Karpas-422 (cell line): ENCODE data around the gene LSM3. TPM values are rescaled to one million over a fixed set of nuclear protein-coding genes. Genes with fewer than 3 reads are reported as not detected.

Experiments
- DNase-seq: peaks from one replicate; pipeline ENCODE4 v3.0.0-alpha.2; 2015
- H2AFZ ChIP-seq: fragments of 200-600 bp; sonication (generic); 2 replicates; pipeline ENCODE4 v1.6.1; 2014; ENCODE audit warnings: antibody characterized with exemption, low read length, mixed read lengths
- H3K27ac ChIP-seq: fragments of 200-600 bp; sonication (generic); 2 replicates; pipeline ENCODE4 v1.5.1; 2014; ENCODE audit warnings: mild to moderate bottlenecking, low read length, moderate library complexity
- H3K27me3 ChIP-seq: fragments of 200-600 bp; sonication (generic); 2 replicates; pipeline ENCODE4 v1.6.1; 2014; ENCODE audit warnings: low read length, mixed read lengths
- H3K36me3 ChIP-seq: fragments of 200-600 bp; sonication (generic); 2 replicates; pipeline ENCODE4 v1.6.1; 2014; ENCODE audit warnings: low read length, mixed read lengths; ENCODE audit not compliant: insufficient read depth
- H3K4me1 ChIP-seq: fragments of 200-600 bp; sonication (generic); 2 replicates; pipeline ENCODE4 v1.6.1; 2014; ENCODE audit warnings: mild to moderate bottlenecking, low read length, mixed read lengths
- H3K4me2 ChIP-seq: fragments of 200-600 bp; sonication (generic); 2 replicates; pipeline ENCODE4 v1.6.1; 2014; ENCODE audit warnings: low read length, low read depth, mild to moderate bottlenecking; ENCODE audit not compliant: poor library complexity, severe bottlenecking
- H3K4me3 ChIP-seq: fragments of 200-600 bp; sonication (generic); 2 replicates; pipeline ENCODE4 v1.5.1; 2014; ENCODE audit warnings: mild to moderate bottlenecking, antibody characterized with exemption, low read length, mixed read lengths
- H3K79me2 ChIP-seq: fragments of 200-600 bp; sonication (generic); 2 replicates; pipeline ENCODE4 v1.6.1; 2014; ENCODE audit warnings: mild to moderate bottlenecking, low read length, mixed read lengths
- H3K9ac ChIP-seq: fragments of 200-600 bp; sonication (generic); 2 replicates; pipeline ENCODE4 v1.6.0; 2014; ENCODE audit warnings: low read length
- H3K9me2 ChIP-seq: fragments of 200-600 bp; sonication (generic), shearing (Covaris generic); replicated peaks from 2 replicates; pipeline ENCODE4 v1.6.0; 2014; ENCODE audit warnings: mild to moderate bottlenecking, low read length, moderate library complexity; ENCODE audit not compliant: insufficient read depth
- H3K9me3 ChIP-seq: fragments of 300-700, 200-600 bp; sonication (generic); 2 replicates; pipeline ENCODE4 v1.6.1; 2014; ENCODE audit warnings: low read length, mixed read lengths
- H4K20me1 ChIP-seq: fragments of 200-600 bp; sonication (generic); 2 replicates; pipeline ENCODE4 v1.6.1; 2014; ENCODE audit warnings: mild to moderate bottlenecking, antibody characterized with exemption, low read length, low read depth; ENCODE audit not compliant: insufficient read depth
- total RNA-seq: library from RNA; depleted of rRNA; stranded (reverse); fragments of >200 nt; shearing (Covaris generic); gene quantifications from 2 replicates; pipeline ENCODE4 v1.2.3, GENCODE V29; 2014; ENCODE audit warnings: low replicate concordance

LSM3 gene
- total RNA-seq, 1 experiment from 2014 or later, result 14.2 TPM

DNA sequence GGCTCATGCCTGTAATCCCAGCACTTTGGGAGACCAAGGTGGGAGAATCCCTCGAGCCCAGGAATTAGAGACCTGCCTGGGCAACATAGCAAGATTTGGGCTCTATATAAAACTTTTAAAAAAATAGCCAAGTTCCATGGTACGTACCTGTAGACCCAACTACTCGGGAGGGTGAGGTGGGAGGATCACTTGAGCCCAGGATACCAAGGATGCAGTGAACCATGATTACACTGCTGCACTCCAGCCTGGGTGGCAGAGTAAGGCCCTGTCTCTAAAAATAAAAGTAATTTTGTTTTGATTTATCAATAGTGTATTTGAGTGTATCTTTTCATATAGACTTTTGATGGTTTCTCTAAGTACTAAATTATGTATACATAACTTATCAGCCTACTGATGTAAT, 63.1 kb downstream of the LSM3 start:
- H3K4me1 ChIP-seq, result no peaks in the 10 kb centered on the region
- H3K9ac ChIP-seq, result no peak overlapping the region
- H3K4me2 ChIP-seq, result no peak overlapping the region
- H2AFZ ChIP-seq, result no peak overlapping the region
- no peak overlapping the region for H3K4me3 ChIP-seq
- no peak overlapping the region for H3K27ac ChIP-seq
- H3K79me2 ChIP-seq, result no peaks in the 10 kb centered on the region
- H3K9me3 ChIP-seq, result no peaks in the 10 kb centered on the region
- H3K9me2 ChIP-seq, result no peaks in the 10 kb centered on the region
- no peaks in the 10 kb centered on the region for H3K27me3 ChIP-seq
- H4K20me1 ChIP-seq, result no peaks in the 10 kb centered on the region
- no peak for DNase-seq
- no peaks in the 10 kb centered on the region for H3K36me3 ChIP-seq

DNA sequence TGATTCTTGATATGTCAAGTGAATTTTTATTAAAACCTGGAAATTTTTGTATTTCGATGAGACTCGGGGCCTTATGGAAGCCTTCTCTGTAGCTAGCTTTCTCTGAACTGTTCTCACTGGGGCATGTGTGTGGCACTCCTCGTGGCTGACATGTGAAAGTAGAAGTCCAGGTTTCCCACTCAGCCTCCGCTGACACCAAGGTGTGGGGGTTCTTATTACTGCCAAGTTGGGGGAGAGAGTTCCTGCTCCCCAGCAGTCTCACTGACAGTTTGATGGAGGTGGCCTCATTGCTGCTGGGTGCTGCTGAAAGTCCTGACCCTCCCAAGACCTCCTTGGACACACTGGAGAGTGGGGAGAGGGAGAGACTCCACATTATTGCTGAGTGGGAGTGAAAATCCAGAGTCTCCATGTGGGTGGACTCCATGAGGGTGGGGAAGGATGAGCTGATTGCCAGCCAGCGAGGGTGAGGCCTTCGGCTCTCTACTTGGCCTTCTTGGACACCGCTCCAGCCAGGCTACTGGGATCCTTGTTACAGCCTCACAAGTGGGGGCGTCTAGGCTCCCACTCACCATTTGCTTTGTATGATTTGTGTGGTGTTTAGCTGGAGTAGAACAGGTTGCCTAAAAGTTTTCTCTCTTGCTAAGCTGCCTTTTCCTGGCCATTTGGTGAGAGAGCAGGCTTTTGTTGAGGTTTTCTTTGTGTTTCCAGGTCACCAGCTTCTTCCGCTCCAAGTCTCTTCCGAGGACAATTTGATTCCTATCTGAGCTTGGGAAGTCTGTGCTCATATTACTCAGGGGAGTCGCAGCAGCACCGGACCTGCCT, 64.1 kb downstream of the LSM3 start:
- Histone ChIP-seq H3K27me3 (no peaks in the 10 kb centered on the region), H3K79me2 (no peaks in the 10 kb centered on the region), H3K9ac (no peak overlapping the region), H3K4me1 (no peaks in the 10 kb centered on the region), H3K27ac (no peak overlapping the region), H4K20me1 (no peaks in the 10 kb centered on the region), H2AFZ (no peak overlapping the region), H3K9me3 (no peaks in the 10 kb centered on the region), H3K9me2 (no peaks in the 10 kb centered on the region), H3K36me3 (no peaks in the 10 kb centered on the region), H3K4me3 (no peak overlapping the region), H3K4me2 (no peak overlapping the region)
- DNase-seq, result no peak

DNA sequence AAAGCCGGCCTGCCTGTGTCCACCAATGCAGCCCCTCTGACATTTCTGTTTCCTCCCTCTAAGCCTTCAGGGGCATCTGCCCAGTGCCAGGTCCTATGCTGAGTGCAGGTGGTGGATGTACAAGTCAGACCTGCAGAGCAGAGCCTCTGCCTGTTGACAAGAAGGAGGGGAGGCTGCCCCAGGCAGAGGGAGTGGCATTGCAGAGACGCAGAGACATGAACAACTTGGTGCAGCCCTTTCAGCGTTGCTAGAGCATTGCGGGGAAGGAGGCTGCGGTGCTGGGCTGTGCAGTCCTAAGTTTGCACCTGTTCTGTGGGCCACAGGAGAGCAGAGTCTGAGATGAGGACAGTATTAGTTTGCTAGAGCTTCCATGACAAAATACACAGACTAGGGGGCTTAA, 65.2 kb downstream of the LSM3 start:
- Histone ChIP-seq H3K4me2 (no peak overlapping the region), H4K20me1 (no peaks in the 10 kb centered on the region), H3K27me3 (no peaks in the 10 kb centered on the region), H3K4me3 (no peak overlapping the region), H3K27ac (no peak overlapping the region), H3K9me2 (no peaks in the 10 kb centered on the region), H3K79me2 (no peaks in the 10 kb centered on the region), H3K36me3 (no peaks in the 10 kb centered on the region), H3K9me3 (no peaks in the 10 kb centered on the region), H3K4me1 (no peaks in the 10 kb centered on the region), H3K9ac (no peak overlapping the region), H2AFZ (no peak overlapping the region)
- DNase-seq, result no peak

DNA sequence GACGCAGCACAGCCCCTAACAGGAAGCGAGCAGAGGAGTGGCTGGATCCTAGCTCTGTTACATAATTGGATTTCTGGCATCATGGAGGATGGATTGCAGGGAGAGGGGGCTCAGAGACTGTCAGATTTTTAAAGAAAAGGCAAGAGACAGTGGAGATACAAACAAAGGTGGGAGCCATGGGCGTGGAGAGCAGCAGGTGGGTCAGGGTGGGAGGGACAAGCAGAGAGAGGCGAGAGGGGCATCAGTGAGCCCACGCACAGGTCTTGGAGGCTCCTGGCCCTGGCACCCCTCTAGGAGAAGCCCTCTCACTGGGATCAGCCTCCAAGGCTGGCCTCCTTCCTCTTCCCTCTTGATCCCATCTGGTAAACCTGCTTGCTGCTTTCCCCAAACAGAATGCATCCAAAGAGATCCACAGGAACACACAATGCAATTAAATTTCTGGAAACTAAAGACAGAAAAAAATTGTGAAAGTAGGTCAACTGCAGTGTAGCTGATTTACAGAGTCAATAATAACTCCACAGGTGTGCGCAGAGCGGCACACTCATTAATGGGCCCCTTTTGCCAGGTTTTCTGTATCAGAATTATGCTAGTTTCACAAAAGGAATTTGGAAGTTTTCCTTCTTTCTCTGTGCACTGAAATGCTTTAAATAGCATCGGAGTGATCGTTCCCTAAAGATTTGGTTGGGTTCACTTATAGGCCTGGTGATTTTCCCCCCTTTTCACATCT, 66.1 kb downstream of the LSM3 start:
- no peaks in the 10 kb centered on the region for H3K9me2 ChIP-seq
- no peaks in the 10 kb centered on the region for H3K27me3 ChIP-seq
- DNase-seq, result no peak
- H3K27ac ChIP-seq, result no peak overlapping the region
- H3K4me1 ChIP-seq, result no peaks in the 10 kb centered on the region
- H3K79me2 ChIP-seq, result no peaks in the 10 kb centered on the region
- H3K9me3 ChIP-seq, result no peaks in the 10 kb centered on the region
- no peak overlapping the region for H2AFZ ChIP-seq
- H3K4me3 ChIP-seq, result no peak overlapping the region
- no peak overlapping the region for H3K4me2 ChIP-seq
- no peak overlapping the region for H3K9ac ChIP-seq
- H4K20me1 ChIP-seq, result no peaks in the 10 kb centered on the region
- no peaks in the 10 kb centered on the region for H3K36me3 ChIP-seq

DNA sequence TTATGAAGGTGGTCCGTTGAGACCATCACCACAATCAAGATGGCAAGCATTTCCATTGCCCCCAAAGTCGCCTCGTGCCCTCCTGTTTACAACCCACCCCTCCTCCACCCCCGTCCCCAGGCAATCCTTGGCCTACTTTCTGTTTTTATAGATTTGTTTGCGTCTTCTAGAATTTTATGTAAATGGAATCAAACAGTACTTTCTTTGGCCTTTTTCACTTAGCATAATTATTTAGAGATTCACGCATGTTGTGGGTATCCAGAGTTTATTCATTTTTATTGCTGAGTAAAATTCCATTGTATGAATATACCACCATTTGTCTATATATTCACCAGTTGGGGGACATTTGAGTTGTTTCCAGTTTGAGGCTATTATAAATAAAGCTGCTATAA, 66.6 kb downstream of the LSM3 start:
- no peaks in the 10 kb centered on the region for H3K36me3 ChIP-seq
- no peak overlapping the region for H3K9ac ChIP-seq
- H3K27me3 ChIP-seq, result no peaks in the 10 kb centered on the region
- no peak overlapping the region for H3K4me2 ChIP-seq
- no peak for DNase-seq
- no peaks in the 10 kb centered on the region for H3K9me2 ChIP-seq
- no peaks in the 10 kb centered on the region for H4K20me1 ChIP-seq
- H3K4me3 ChIP-seq, result no peak overlapping the region
- no peak overlapping the region for H2AFZ ChIP-seq
- no peaks in the 10 kb centered on the region for H3K9me3 ChIP-seq
- no peak overlapping the region for H3K27ac ChIP-seq
- no peaks in the 10 kb centered on the region for H3K4me1 ChIP-seq
- H3K79me2 ChIP-seq, result no peaks in the 10 kb centered on the region

DNA sequence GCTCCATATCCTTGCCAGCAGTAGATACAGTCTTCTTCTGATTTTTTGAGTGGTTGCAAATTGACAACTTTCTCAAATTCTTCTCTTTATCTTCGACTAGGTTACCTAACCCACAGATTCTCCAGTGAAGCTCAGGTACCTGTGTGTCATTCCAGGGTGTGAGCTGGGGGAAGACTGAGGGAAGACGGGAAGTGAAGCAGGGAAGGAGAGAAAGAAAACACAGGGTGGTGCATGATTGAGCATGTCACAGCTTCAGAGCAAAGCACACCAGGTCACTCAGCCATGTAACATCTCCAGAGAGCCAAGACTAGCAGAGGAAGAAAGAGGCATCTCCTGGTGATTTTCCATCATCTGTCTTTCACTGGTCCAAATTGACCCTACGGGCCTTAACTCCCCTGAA, 67.2 kb downstream of the LSM3 start:
- no peaks in the 10 kb centered on the region for H3K9me2 ChIP-seq
- no peaks in the 10 kb centered on the region for H3K9me3 ChIP-seq
- H3K4me1 ChIP-seq, result no peaks in the 10 kb centered on the region
- no peaks in the 10 kb centered on the region for H4K20me1 ChIP-seq
- DNase-seq, result no peak
- H3K79me2 ChIP-seq, result no peaks in the 10 kb centered on the region
- no peaks in the 10 kb centered on the region for H3K36me3 ChIP-seq
- H3K4me3 ChIP-seq, result no peak overlapping the region
- H3K27me3 ChIP-seq, result no peaks in the 10 kb centered on the region
- H2AFZ ChIP-seq, result no peak overlapping the region
- no peak overlapping the region for H3K9ac ChIP-seq
- no peak overlapping the region for H3K4me2 ChIP-seq
- H3K27ac ChIP-seq, result no peak overlapping the region

DNA sequence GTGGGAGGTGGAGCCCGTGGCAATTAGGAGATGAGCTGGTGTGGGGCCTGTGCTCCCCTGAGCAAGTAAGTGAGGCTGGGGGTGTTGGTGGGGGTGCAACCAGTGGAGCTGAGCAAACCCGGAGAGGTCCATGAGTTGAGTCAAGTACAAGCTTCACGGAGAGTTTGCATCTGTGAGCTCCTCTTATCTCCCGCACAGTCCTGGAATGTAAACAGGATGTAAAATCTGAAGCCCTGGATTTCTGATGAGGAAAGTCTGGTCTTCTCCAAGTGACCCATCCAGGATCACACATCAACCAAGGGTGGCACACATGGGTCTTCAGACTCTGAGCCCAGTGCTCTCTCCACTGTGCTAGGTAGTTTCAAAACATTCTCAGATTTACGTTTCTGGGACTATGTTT, 67.8 kb downstream of the LSM3 start:
- no peaks in the 10 kb centered on the region for H3K9me2 ChIP-seq
- H3K27me3 ChIP-seq, result no peaks in the 10 kb centered on the region
- H2AFZ ChIP-seq, result no peak overlapping the region
- DNase-seq, result no peak
- H3K36me3 ChIP-seq, result no peaks in the 10 kb centered on the region
- no peaks in the 10 kb centered on the region for H3K4me1 ChIP-seq
- H3K79me2 ChIP-seq, result no peaks in the 10 kb centered on the region
- no peaks in the 10 kb centered on the region for H3K9me3 ChIP-seq
- H3K4me3 ChIP-seq, result no peak overlapping the region
- no peak overlapping the region for H3K9ac ChIP-seq
- no peak overlapping the region for H3K4me2 ChIP-seq
- no peaks in the 10 kb centered on the region for H4K20me1 ChIP-seq
- no peak overlapping the region for H3K27ac ChIP-seq

DNA sequence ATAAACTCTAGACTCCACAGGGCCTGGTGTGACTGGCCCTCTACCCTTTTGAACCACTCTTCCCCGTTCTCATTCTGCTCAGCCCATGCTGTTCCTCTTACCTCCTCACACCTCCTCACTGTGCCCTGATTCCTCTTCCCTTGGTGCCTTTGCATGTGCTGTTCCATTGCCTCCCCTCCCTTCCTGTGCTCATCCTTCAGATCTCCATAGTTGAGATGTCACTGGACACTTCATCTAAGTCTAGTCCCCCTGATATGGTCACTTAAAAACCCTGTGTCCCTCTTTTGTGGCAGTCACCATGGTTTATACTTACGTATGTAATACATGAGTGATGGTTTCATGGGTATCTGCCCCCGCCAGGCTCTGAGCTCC, 69.8 kb downstream of the LSM3 start:
- H3K9me2 ChIP-seq, result no peaks in the 10 kb centered on the region
- no peaks in the 10 kb centered on the region for H3K9me3 ChIP-seq
- H4K20me1 ChIP-seq, result no peaks in the 10 kb centered on the region
- H3K9ac ChIP-seq, result no peak overlapping the region
- no peaks in the 10 kb centered on the region for H3K79me2 ChIP-seq
- H3K4me3 ChIP-seq, result no peak overlapping the region
- no peaks in the 10 kb centered on the region for H3K36me3 ChIP-seq
- H3K4me1 ChIP-seq, result no peaks in the 10 kb centered on the region
- DNase-seq, result no peak
- no peak overlapping the region for H3K27ac ChIP-seq
- H3K27me3 ChIP-seq, result no peaks in the 10 kb centered on the region
- no peak overlapping the region for H3K4me2 ChIP-seq
- H2AFZ ChIP-seq, result no peak overlapping the region
